ENCODE measurements around the gene NRG3.

- no peak for TF ChIP-seq CTCF (IDR thresholded peaks at IDR 0.05)
- no peak for TF ChIP-seq POLR2A (IDR thresholded peaks at IDR 0.05)
These were observed 286.3 kb downstream of the NRG3 start for GRCh38 chr10:82161264-82161663.

Data from transverse colon (tissue), 3 donors.